Neural progenitor cell (in vitro differentiated cells): ENCODE results near the gene SNX1.

Source experiments
- CTCF ChIP-seq: fragments of 200-600 bp; sonication (generic); IDR thresholded peaks from 2 replicates; pipeline ENCODE4 v1.5.1; 2017; ENCODE audit warnings: antibody characterized with exemption, mild to moderate bottlenecking
- EZH2 ChIP-seq: fragments of 200-600 bp; sonication (generic); IDR thresholded peaks from 2 replicates; pipeline ENCODE4 v1.6.1; 2017; ENCODE audit warnings: antibody characterized with exemption, mild to moderate bottlenecking, moderate library complexity
- EZH2phosphoT487 ChIP-seq: fragments of 200-600 bp; sonication (generic); IDR thresholded peaks from 2 replicates; pipeline ENCODE4 v1.6.1; 2017; ENCODE audit warnings: antibody characterized with exemption

- peak; percentile 12 for TF ChIP-seq CTCF
- no peak for TF ChIP-seq EZH2
- no peak for TF ChIP-seq EZH2phosphoT487
Observed at GRCh38 chr15:64149424-64149823, 53.6 kb downstream of the SNX1 start.
